Esophagus (tissue), 2 donors: ENCODE data around the gene CLIP2. TPM values are rescaled to one million over a fixed set of nuclear protein-coding genes. Genes with fewer than 3 reads are reported as not detected.
"Not testable (repeated sequence)": the region's sequence is repeated elsewhere in the genome, so short reads cannot be mapped to it uniquely, and the experiment has no call there.

Source experiments
- H3K27ac ChIP-seq, 2 donors: one replicate each; pipeline ENCODE4 v1.5.1; 2013; ENCODE audit warnings: low read depth in 2 of 2, mild to moderate bottlenecking in 2 of 2, inconsistent platforms in 1 of 2, low read length in 1 of 2, moderate library complexity in 1 of 2
- H3K27me3 ChIP-seq, 2 donors: one replicate each; pipeline ENCODE4 v1.6.1; 2013; ENCODE audit warnings: low read length in 2 of 2, control low read depth in 1 of 2, mild to moderate bottlenecking in 1 of 2; ENCODE audit not compliant: insufficient read depth in 2 of 2, control insufficient read depth in 1 of 2
- H3K36me3 ChIP-seq, 2 donors: one replicate each; pipeline ENCODE4 v1.6.1; 2013; ENCODE audit warnings: low read length in 1 of 2; ENCODE audit not compliant: control insufficient read depth in 2 of 2, insufficient read depth in 2 of 2
- H3K4me1 ChIP-seq, 2 donors: one replicate each; pipeline ENCODE4 v1.6.1; 2013; ENCODE audit warnings: low read length in 1 of 2; ENCODE audit not compliant: control insufficient read depth in 2 of 2, insufficient read depth in 2 of 2
- H3K4me3 ChIP-seq, 2 donors: one replicate each; pipeline ENCODE4 v1.5.1; 2013; ENCODE audit warnings: low read length in 2 of 2, mild to moderate bottlenecking in 2 of 2, low read depth in 1 of 2, moderate library complexity in 1 of 2
- H3K9me3 ChIP-seq, 2 donors: one replicate each; pipeline ENCODE4 v1.6.1; 2013; ENCODE audit warnings: mild to moderate bottlenecking in 2 of 2, low read depth in 1 of 2, low read length in 1 of 2, moderate library complexity in 1 of 2; ENCODE audit not compliant: control insufficient read depth in 2 of 2, insufficient read depth in 1 of 2
- WGBS, 2 donors: extraction: QIAGEN DNeasy Blood & Tissue Kit; methylation state at CpG; one replicate each; pipeline ENCODE4 v1.1.7; 2013; 5-methylcytosine and 5-hydroxymethylcytosine counted together
- polyA plus RNA-seq, 2 donors: library from polyadenylated mRNA; stranded (reverse); fragments of 200-250 nt; gene quantifications; one replicate each; pipeline ENCODE4 v1.2.3, GENCODE V29; 2013
- donor health status: healthy with polysubstance abuse.
- donor health status: Bipolar disorder and iron deficiency.

The CLIP2 gene
- polyA plus RNA-seq, 2 donors: 5.5 to 6.3 TPM

GRCh38 chr7:74254858-74255379, 34.3 kb upstream of the CLIP2 start:
- Histone ChIP-seq H3K9me3 (no peaks in the 10 kb centered on the region), H3K27me3 (no peaks in the 10 kb centered on the region), H3K4me3 (peak overlapping the region; percentile 58 to 87), H3K27ac (peak overlapping the region; percentile 95 to 98), H3K36me3 (peaks cover 0 to 6% of the 10 kb centered on the region in 2 donors), H3K4me1 (peaks cover 0 to 2% of the 10 kb centered on the region in 2 donors)
- 15 to 16% methylated on average over 20 of the region's 20 CpGs for WGBS, 2 donors

GRCh38 chr7:74255461-74255860, 33.7 kb upstream of the CLIP2 start:
- H3K36me3 ChIP-seq, H3K27ac ChIP-seq, H3K27me3 ChIP-seq, H3K4me1 ChIP-seq, H3K9me3 ChIP-seq: not testable (repeated sequence)
- 87 to 90% methylated on average over 6 of the region's 6 CpGs for WGBS, 2 donors
- peak overlapping the region in 1 of 2 donors; percentile 58 for H3K4me3 ChIP-seq

GRCh38 chr7:74256491-74257408, 32.5 kb upstream of the CLIP2 start:
- 80 to 83% methylated on average over 12 of the region's 12 CpGs for WGBS, 2 donors
- Histone ChIP-seq H3K27me3 (no peaks in the 10 kb centered on the region), H3K36me3 (no peaks in the 10 kb centered on the region), H3K9me3 (no peaks in the 10 kb centered on the region), H3K4me1 (peaks cover 0 to 2% of the 10 kb centered on the region in 2 donors), H3K27ac (peak overlapping the region in 1 of 2 donors; percentile 26), H3K4me3 (no peak overlapping the region)

GRCh38 chr7:74258639-74259038, 30.6 kb upstream of the CLIP2 start:
- H3K27me3 ChIP-seq: no peaks in the 10 kb centered on the region
- 50 to 53% methylated on average over 9 of the region's 9 CpGs for WGBS, 2 donors
- H3K9me3 ChIP-seq: no peaks in the 10 kb centered on the region
- H3K4me1 ChIP-seq: no peaks in the 10 kb centered on the region
- no peak overlapping the region for H3K27ac ChIP-seq
- H3K36me3 ChIP-seq: no peaks in the 10 kb centered on the region
- H3K4me3 ChIP-seq: no peak overlapping the region

- H3K27me3 ChIP-seq: no peaks in the 10 kb centered on the region
- H3K4me1 ChIP-seq: no peaks in the 10 kb centered on the region
- no peaks in the 10 kb centered on the region for H3K36me3 ChIP-seq
- H3K9me3 ChIP-seq: no peaks in the 10 kb centered on the region
- no peak overlapping the region for H3K27ac ChIP-seq
- H3K4me3 ChIP-seq: no peak overlapping the region
- 78 to 84% methylated on average over 20 of the region's 20 CpGs for WGBS, 2 donors
Observed at GRCh38 chr7:74262639-74263398, 26.4 kb upstream of the CLIP2 start.

GRCh38 chr7:74263399-74264120, 25.6 kb upstream of the CLIP2 start:
- Histone ChIP-seq H3K4me1 (peaks cover 0 to 4% of the 10 kb centered on the region in 2 donors), H3K9me3 (no peaks in the 10 kb centered on the region), H3K4me3 (no peak overlapping the region), H3K27me3 (no peaks in the 10 kb centered on the region), H3K27ac (no peak overlapping the region), H3K36me3 (no peaks in the 10 kb centered on the region)
- WGBS, 2 donors: 72 to 83% methylated on average over 21 of the region's 21 CpGs

GRCh38 chr7:74266191-74266963, 22.8 kb upstream of the CLIP2 start:
- WGBS, 2 donors: 75% methylated on average over 7 of the region's 7 CpGs
- no peak overlapping the region for H3K27ac ChIP-seq
- H3K4me1 ChIP-seq: peaks cover 0 to 4% of the 10 kb centered on the region in 2 donors
- no peaks in the 10 kb centered on the region for H3K9me3 ChIP-seq
- no peak overlapping the region for H3K4me3 ChIP-seq
- H3K36me3 ChIP-seq: no peaks in the 10 kb centered on the region
- H3K27me3 ChIP-seq: no peaks in the 10 kb centered on the region

- Histone ChIP-seq H3K9me3 (no peaks in the 10 kb centered on the region), H3K27me3 (no peaks in the 10 kb centered on the region), H3K27ac (peak overlapping the region; percentile 36 to 45), H3K36me3 (no peaks in the 10 kb centered on the region), H3K4me1 (peaks cover 0 to 4% of the 10 kb centered on the region in 2 donors), H3K4me3 (no peak overlapping the region)
- WGBS, 2 donors: 47 to 57% methylated on average over 13 of the region's 13 CpGs
Observed at GRCh38 chr7:74267756-74268565, 21.2 kb upstream of the CLIP2 start.
